ENCODE results near the gene PRC1. TPM values are rescaled to one million over a fixed set of nuclear protein-coding genes. Genes with fewer than 3 reads are reported as not detected.
"Not testable (repeated sequence)": the region's sequence is repeated elsewhere in the genome, so short reads cannot be mapped to it uniquely, and the experiment has no call there.

The PRC1 gene
- total RNA-seq, 1 experiment from 2014 or later = 125 TPM

GRCh38 chr15:90930861-90931574 is 63.3 kb downstream of the PRC1 start:
- TF ChIP-seq, protein P1, sequence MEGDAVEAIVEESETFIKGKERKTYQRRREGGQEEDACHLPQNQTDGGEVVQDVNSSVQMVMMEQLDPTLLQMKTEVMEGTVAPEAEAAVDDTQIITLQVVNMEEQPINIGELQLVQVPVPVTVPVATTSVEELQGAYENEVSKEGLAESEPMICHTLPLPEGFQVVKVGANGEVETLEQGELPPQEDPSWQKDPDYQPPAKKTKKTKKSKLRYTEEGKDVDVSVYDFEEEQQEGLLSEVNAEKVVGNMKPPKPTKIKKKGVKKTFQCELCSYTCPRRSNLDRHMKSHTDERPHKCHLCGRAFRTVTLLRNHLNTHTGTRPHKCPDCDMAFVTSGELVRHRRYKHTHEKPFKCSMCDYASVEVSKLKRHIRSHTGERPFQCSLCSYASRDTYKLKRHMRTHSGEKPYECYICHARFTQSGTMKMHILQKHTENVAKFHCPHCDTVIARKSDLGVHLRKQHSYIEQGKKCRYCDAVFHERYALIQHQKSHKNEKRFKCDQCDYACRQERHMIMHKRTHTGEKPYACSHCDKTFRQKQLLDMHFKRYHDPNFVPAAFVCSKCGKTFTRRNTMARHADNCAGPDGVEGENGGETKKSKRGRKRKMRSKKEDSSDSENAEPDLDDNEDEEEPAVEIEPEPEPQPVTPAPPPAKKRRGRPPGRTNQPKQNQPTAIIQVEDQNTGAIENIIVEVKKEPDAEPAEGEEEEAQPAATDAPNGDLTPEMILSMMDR (IDR thresholded peaks at IDR 0.05; ENCODE audit: unreplicated experiment) = no peak
- Mint-ChIP-seq H3K36me3 (ENCODE audit: insufficient read depth, unreplicated experiment) (peaks cover 14% of the 10 kb centered on the region), H3K4me1 (ENCODE audit: insufficient read depth, unreplicated experiment) (peaks cover 28% of the 10 kb centered on the region), H3K4me3 (ENCODE audit: unreplicated experiment) (peak overlapping the region; percentile 95), H3K9me3 (ENCODE audit: unreplicated experiment) (no peaks in the 10 kb centered on the region), H3K27ac (ENCODE audit: low read depth, unreplicated experiment) (peak overlapping the region; percentile 96), H3K27me3 (ENCODE audit: insufficient read depth, unreplicated experiment) (no peaks in the 10 kb centered on the region)
- BruUV-seq (replicated peaks) = TSS peak; percentile 19
- ChIA-PET POLR2A (interaction anchor here (0.6 to 10.1 kb wide), 21 partner anchors 9 to 895 kb away, joined by 3 to 150 read pairs (median 5); partner anchors contain the start of genes BLM, MAN2A2, PRC1 and RCCD1), CTCF (interaction anchor here (0.6 to 11.6 kb wide), 24 partner anchors 9 to 991 kb away, joined by 3 to 131 read pairs (median 5); partner anchors contain the start of genes MAN2A2 and RCCD1)
- DNase-seq (ENCODE audit: unreplicated experiment) = peak; percentile 5
- intact Hi-C loops (cut with micrococcal nuclease) = loop anchor here (5.0 kb wide), 1 partner anchor 284 kb away; no protein-coding TSS in a partner anchor

DNA sequence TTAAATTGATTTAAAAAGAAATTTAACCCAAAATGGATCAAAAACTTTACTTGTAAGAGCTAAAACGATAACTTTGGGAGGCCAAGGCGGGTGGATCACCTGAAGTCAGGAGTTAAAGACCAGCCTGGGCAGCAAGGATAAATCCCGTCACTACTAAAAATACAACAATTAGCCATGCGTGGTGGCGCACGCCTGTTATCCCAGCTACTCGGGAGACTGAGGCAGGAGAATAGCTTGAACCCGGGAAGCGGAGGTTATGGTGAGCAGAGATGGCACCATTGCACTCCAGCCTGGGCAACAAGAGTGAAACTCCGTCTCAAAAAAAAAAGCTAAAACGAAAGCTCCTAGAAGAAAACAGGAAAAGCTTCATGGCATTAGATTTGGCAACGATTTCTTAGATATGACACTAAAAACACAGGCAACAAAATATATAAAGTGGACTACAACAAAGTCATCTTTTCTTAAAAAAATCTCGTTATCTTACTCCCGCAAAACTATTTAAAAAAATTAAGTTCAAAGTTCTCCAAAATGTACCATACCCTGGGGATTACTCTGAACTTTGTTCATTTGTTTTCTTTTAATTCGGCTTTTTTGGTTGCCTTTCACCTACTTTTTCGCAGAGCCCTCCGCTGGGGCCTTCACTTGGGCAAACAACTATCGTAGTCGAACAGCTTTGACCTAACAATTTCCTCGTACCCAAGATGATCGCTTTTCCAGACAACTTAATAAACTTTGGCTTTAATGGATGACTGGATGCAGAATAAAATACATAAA is 64.9 kb downstream of the PRC1 start:
- DNase-seq (ENCODE audit: unreplicated experiment) = no peak
- peak overlapping the region; percentile 95 for H3K4me3 Mint-ChIP-seq (ENCODE audit: unreplicated experiment)
- ChIA-PET CTCF (interaction anchor here (0.6 to 11.3 kb wide), 5 partner anchors 7 to 1140 kb away, joined by 3 to 131 read pairs (median 49); partner anchors contain the start of gene MAN2A2), POLR2A (interaction anchor here (0.6 to 10.1 kb wide), 14 partner anchors 7 to 762 kb away, joined by 3 to 150 read pairs (median 4); partner anchors contain the start of gene MAN2A2)
- TF ChIP-seq, protein P1 (IDR thresholded peaks at IDR 0.05; ENCODE audit: unreplicated experiment) = no peak
- BruUV-seq (replicated peaks) = TSS peak; percentile 75
- peaks cover 13% of the 10 kb centered on the region for H3K36me3 Mint-ChIP-seq (ENCODE audit: insufficient read depth, unreplicated experiment)
- peak overlapping the region; percentile 96 for H3K27ac Mint-ChIP-seq (ENCODE audit: low read depth, unreplicated experiment)
- H3K27me3 Mint-ChIP-seq (ENCODE audit: insufficient read depth, unreplicated experiment) = no peaks in the 10 kb centered on the region
- intact Hi-C loops (cut with micrococcal nuclease) = loop anchor here (5.0 kb wide), 1 partner anchor 282 kb away; no protein-coding TSS in a partner anchor
- peaks cover 23% of the 10 kb centered on the region for H3K4me1 Mint-ChIP-seq (ENCODE audit: insufficient read depth, unreplicated experiment)
- H3K9me3 Mint-ChIP-seq (ENCODE audit: unreplicated experiment) = no peaks in the 10 kb centered on the region

DNA sequence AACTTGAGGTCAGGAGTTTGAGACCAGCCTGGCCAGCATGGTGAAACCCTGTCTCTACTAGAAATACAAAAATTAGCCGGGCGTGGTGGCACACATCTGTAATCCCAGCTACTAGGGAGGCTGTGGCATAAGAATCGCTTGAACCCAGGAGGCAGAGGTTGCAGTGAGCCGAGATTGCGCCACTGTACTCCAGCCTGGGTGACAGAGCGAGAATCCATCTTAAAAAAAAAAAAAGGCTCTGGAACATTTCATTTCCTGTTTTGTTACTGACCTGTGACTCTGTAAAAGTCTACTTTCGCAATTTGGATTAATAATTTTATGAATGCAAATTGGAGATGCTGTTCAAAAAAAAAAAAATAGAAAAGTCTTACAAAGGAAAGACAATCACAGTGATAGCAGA is 66.2 kb downstream of the PRC1 start:
- BruUV-seq (replicated peaks); H3K9me3 Mint-ChIP-seq (ENCODE audit: unreplicated experiment); intact Hi-C loops (cut with micrococcal nuclease); H3K4me3 Mint-ChIP-seq (ENCODE audit: unreplicated experiment); H3K27me3 Mint-ChIP-seq (ENCODE audit: insufficient read depth, unreplicated experiment); DNase-seq (ENCODE audit: unreplicated experiment); H3K27ac Mint-ChIP-seq (ENCODE audit: low read depth, unreplicated experiment): not testable (repeated sequence)
- CTCF ChIA-PET = interaction anchor here (11.3 kb wide), 1 partner anchor 25 kb away, joined by 131 read pairs; the partner anchor contains the start of gene MAN2A2
- H3K36me3 Mint-ChIP-seq (ENCODE audit: insufficient read depth, unreplicated experiment) = peaks cover 23% of the 10 kb centered on the region
- peaks cover 18% of the 10 kb centered on the region for H3K4me1 Mint-ChIP-seq (ENCODE audit: insufficient read depth, unreplicated experiment)
- POLR2A ChIA-PET = interaction anchor here (0.7 to 10.1 kb wide), 3 partner anchors 28 to 211 kb away, joined by 3 to 150 read pairs (median 3); partner anchors contain the start of gene MAN2A2

DNA sequence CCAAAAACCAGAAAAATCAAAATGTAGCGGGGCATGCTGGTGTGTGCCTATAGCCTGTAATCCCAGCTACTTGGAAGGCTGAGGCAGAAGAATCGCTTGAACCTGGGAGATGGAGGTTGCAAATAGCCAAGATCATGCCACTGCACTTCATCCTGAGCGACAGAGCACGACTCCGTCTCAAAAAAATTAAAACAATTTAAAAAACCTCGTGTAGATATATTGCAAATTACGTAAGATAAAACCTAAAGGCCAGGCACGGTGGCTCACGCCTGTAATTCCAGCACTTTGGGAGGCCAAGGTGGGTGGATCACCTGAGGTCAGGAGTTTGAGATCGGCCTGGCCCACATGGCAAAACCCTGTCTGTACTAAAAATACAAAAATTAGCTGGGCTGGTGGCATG is 67.6 kb downstream of the PRC1 start:
- Mint-ChIP-seq H3K4me1 (ENCODE audit: insufficient read depth, unreplicated experiment) (peaks cover 11% of the 10 kb centered on the region), H3K36me3 (ENCODE audit: insufficient read depth, unreplicated experiment) (peaks cover 26% of the 10 kb centered on the region)
- BruUV-seq (replicated peaks); DNase-seq (ENCODE audit: unreplicated experiment); H3K27me3 Mint-ChIP-seq (ENCODE audit: insufficient read depth, unreplicated experiment); H3K9me3 Mint-ChIP-seq (ENCODE audit: unreplicated experiment); H3K4me3 Mint-ChIP-seq (ENCODE audit: unreplicated experiment); H3K27ac Mint-ChIP-seq (ENCODE audit: low read depth, unreplicated experiment); intact Hi-C loops (cut with micrococcal nuclease): not testable (repeated sequence)
- CTCF ChIA-PET = interaction anchor here (1.4 to 11.3 kb wide), 2 partner anchors 7 to 24 kb away, joined by 6 to 131 read pairs; partner anchors contain the start of gene MAN2A2
- POLR2A ChIA-PET = interaction anchor here (0.6 to 10.1 kb wide), 2 partner anchors 20 to 26 kb away, joined by 4 to 150 read pairs; partner anchors contain the start of gene MAN2A2
